Fibroblast of lung (primary cell): ENCODE results near the gene LMO7. TPM values are rescaled to one million over a fixed set of nuclear protein-coding genes. Genes with fewer than 3 reads are reported as not detected.

ENCODE experiments used
- DNase-seq, 2 donors: peaks; one replicate each; pipeline versions ENCODE4 v3.0.0 to v3.0.0-alpha.2; 2010; ENCODE audit warnings: low read depth in 2 of 2
- H2AFZ ChIP-seq: 2 replicates; pipeline ENCODE4 v1.5.1; 2012; ENCODE audit warnings: low read length, control low read depth, inconsistent platforms
- H3K27ac ChIP-seq: 2 replicates; pipeline ENCODE4 v1.5.1; 2011; ENCODE audit warnings: low read length, control low read depth; ENCODE audit not compliant: insufficient read depth
- H3K27me3 ChIP-seq: 2 replicates; pipeline ENCODE4 v1.5.1; 2011; ENCODE audit warnings: mild to moderate bottlenecking, low read length; ENCODE audit not compliant: control insufficient read depth, insufficient read depth
- H3K36me3 ChIP-seq: 2 replicates; pipeline ENCODE4 v1.5.1; 2011; ENCODE audit warnings: low read length; ENCODE audit not compliant: control insufficient read depth, insufficient read depth
- H3K4me1 ChIP-seq: 2 replicates; pipeline ENCODE4 v1.5.1; 2011; ENCODE audit warnings: low read length; ENCODE audit not compliant: control insufficient read depth, insufficient read depth; ENCODE audit errors: extremely low read depth
- H3K4me2 ChIP-seq: 2 replicates; pipeline ENCODE4 v1.5.1; 2011; ENCODE audit warnings: low read length, control low read depth; ENCODE audit not compliant: insufficient read depth; ENCODE audit errors: extremely low read depth
- H3K4me3 ChIP-seq, 4 experiments: fragments of 200-600 bp in 1 of 4; sonication (generic) in 1 of 4; replicated peaks in 1 of 4; 2 replicates each; pipeline ENCODE4 v1.5.1; 2011 to 2016; ENCODE audit warnings: low read length in 4 of 4, low read depth in 3 of 4, mild to moderate bottlenecking in 3 of 4, control low read depth in 2 of 4, inconsistent platforms in 1 of 4, mixed read lengths in 1 of 4; ENCODE audit not compliant: insufficient read depth in 1 of 4; ENCODE audit errors: control extremely low read depth in 1 of 4
- H3K79me2 ChIP-seq: 2 replicates; pipeline ENCODE4 v1.5.1; 2012; ENCODE audit warnings: mild to moderate bottlenecking, low read length, inconsistent platforms; ENCODE audit not compliant: control insufficient read depth, insufficient read depth
- H3K9ac ChIP-seq: 2 replicates; pipeline ENCODE4 v1.5.1; 2011; ENCODE audit warnings: mild to moderate bottlenecking, low read length, control low read depth; ENCODE audit not compliant: insufficient read depth
- H3K9me3 ChIP-seq: 2 replicates; pipeline ENCODE4 v1.5.1; 2012; ENCODE audit warnings: low read depth, low read length; ENCODE audit not compliant: control insufficient read depth, insufficient read depth
- H4K20me1 ChIP-seq: 2 replicates; pipeline ENCODE4 v1.5.1; 2011; ENCODE audit warnings: low read length; ENCODE audit not compliant: control insufficient read depth, insufficient read depth; ENCODE audit errors: extremely low read depth
- CTCF ChIP-seq, 2 donors: IDR thresholded peaks in 1 of 2; conservative IDR thresholded peaks in 1 of 2; 1 replicate in 1 of 2; 2 replicates in 1 of 2; pipeline ENCODE4 v1.5.1; 2011 to 2012; ENCODE audit warnings: low read length in 2 of 2, control low read depth in 1 of 2, inconsistent platforms in 1 of 2, low read depth in 1 of 2, mild to moderate bottlenecking in 1 of 2
- EZH2 ChIP-seq: IDR thresholded peaks from 2 replicates; pipeline ENCODE4 v1.5.1; 2012; ENCODE audit warnings: low read length, control low read depth, mild to moderate bottlenecking; ENCODE audit errors: missing control alignments
- polyA plus RNA-seq, 2 donors: library from polyadenylated mRNA; depleted of rRNA in 1 of 2; stranded (reverse) in 1 of 2; unstranded in 1 of 2; fragments of >200 nt; gene quantifications; 2 replicates each; pipeline ENCODE4 v1.2.1, GENCODE V29; 2011 to 2012; ENCODE audit warnings: missing spikeins in 1 of 2
- total RNA-seq: library from RNA; depleted of rRNA; stranded (reverse); fragments of >200 nt; gene quantifications from 2 replicates; pipeline ENCODE4 v1.2.1, GENCODE V29; 2014

Gene LMO7
- total and polyA plus RNA-seq, 2 donors (not counting 1 experiment from before 2014, with no cell fraction given): 71.9 to 226 TPM

- H3K9me3 ChIP-seq: no peaks in the 10 kb centered on the region
- peaks cover 8% of the 10 kb centered on the region for H3K4me1 ChIP-seq
- no peaks in the 10 kb centered on the region for H3K27me3 ChIP-seq
- no peak overlapping the region for H3K4me3 ChIP-seq
- H3K27ac ChIP-seq: no peak overlapping the region
- TF ChIP-seq EZH2: no peak
- TF ChIP-seq CTCF (conservative IDR thresholded peaks at IDR 0.05 in 1 of 2, IDR thresholded peaks at IDR 0.05 in 1 of 2; ENCODE audit: low read depth in 1 of 2, low read length in 2 of 2): no peak
- no peak overlapping the region for H2AFZ ChIP-seq
- peaks cover 2% of the 10 kb centered on the region for H3K36me3 ChIP-seq
- H3K79me2 ChIP-seq: peaks cover 64% of the 10 kb centered on the region
- no peak overlapping the region for H3K4me2 ChIP-seq
- no peak for DNase-seq
- no peaks in the 10 kb centered on the region for H4K20me1 ChIP-seq
- no peak overlapping the region for H3K9ac ChIP-seq
Measured at GRCh38 chr13:75751350-75751749, 115.2 kb downstream of the LMO7 start.

GRCh38 chr13:75752826-75753225 is 116.7 kb downstream of the LMO7 start:
- Histone ChIP-seq H3K27ac (no peak overlapping the region), H3K9me3 (no peaks in the 10 kb centered on the region), H3K79me2 (peaks cover 67% of the 10 kb centered on the region), H3K4me3 (no peak overlapping the region), H3K4me2 (no peak overlapping the region), H2AFZ (no peak overlapping the region), H3K4me1 (peaks cover 11% of the 10 kb centered on the region), H4K20me1 (no peaks in the 10 kb centered on the region), H3K36me3 (peaks cover 2% of the 10 kb centered on the region), H3K9ac (no peak overlapping the region), H3K27me3 (no peaks in the 10 kb centered on the region)
- no peak for DNase-seq
- TF ChIP-seq CTCF (conservative IDR thresholded peaks at IDR 0.05 in 1 of 2, IDR thresholded peaks at IDR 0.05 in 1 of 2; ENCODE audit: low read depth in 1 of 2, low read length in 2 of 2): no peak
- TF ChIP-seq EZH2: no peak

GRCh38 chr13:75754936-75755335 is 118.8 kb downstream of the LMO7 start:
- no peak overlapping the region for H2AFZ ChIP-seq
- H3K4me3 ChIP-seq: no peak overlapping the region
- no peak for TF ChIP-seq EZH2
- no peak for TF ChIP-seq CTCF (conservative IDR thresholded peaks at IDR 0.05 in 1 of 2, IDR thresholded peaks at IDR 0.05 in 1 of 2; ENCODE audit: low read depth in 1 of 2, low read length in 2 of 2)
- no peak overlapping the region for H3K9ac ChIP-seq
- DNase-seq: no peak
- no peak overlapping the region for H3K4me2 ChIP-seq
- no peaks in the 10 kb centered on the region for H4K20me1 ChIP-seq
- H3K36me3 ChIP-seq: peaks cover 2% of the 10 kb centered on the region
- H3K27me3 ChIP-seq: no peaks in the 10 kb centered on the region
- H3K79me2 ChIP-seq: peaks cover 79% of the 10 kb centered on the region
- no peaks in the 10 kb centered on the region for H3K9me3 ChIP-seq
- no peak overlapping the region for H3K27ac ChIP-seq
- H3K4me1 ChIP-seq: peaks cover 4% of the 10 kb centered on the region
